Mesenchymal stem cell (in vitro differentiated cells and primary cell): ENCODE measurements around the gene LRAT. TPM values are rescaled to one million over a fixed set of nuclear protein-coding genes. Genes with fewer than 3 reads are reported as not detected.
A peak's percentile ranks its signal among the peaks of the same experiment; 100 is the strongest.

Experiments used
- DNase-seq: peaks from one replicate; pipeline ENCODE4 v3.0.0-alpha.2; 2013
- H2AFZ ChIP-seq: one replicate; pipeline ENCODE4 v1.6.1; 2013; ENCODE audit warnings: low read depth, mild to moderate bottlenecking, control low read depth, inconsistent platforms, low read length, moderate library complexity
- H2AK5ac ChIP-seq: 2 replicates; pipeline ENCODE4 v1.6.1; 2013; ENCODE audit warnings: low read length, moderate library complexity, mild to moderate bottlenecking, inconsistent platforms; ENCODE audit not compliant: severe bottlenecking
- H2BK120ac ChIP-seq: one replicate; pipeline ENCODE4 v1.6.1; 2013; ENCODE audit warnings: low read depth, mild to moderate bottlenecking, inconsistent platforms, low read length, moderate library complexity
- H2BK12ac ChIP-seq, 2 experiments: one replicate each; pipeline ENCODE4 v1.6.1; 2013; ENCODE audit warnings: inconsistent platforms in 2 of 2, low read length in 2 of 2, mild to moderate bottlenecking in 2 of 2, moderate library complexity in 2 of 2, control low read depth in 1 of 2
- H2BK15ac ChIP-seq: one replicate; pipeline ENCODE4 v1.6.1; 2013; ENCODE audit warnings: mild to moderate bottlenecking, low read depth, inconsistent platforms; ENCODE audit not compliant: poor library complexity, severe bottlenecking
- H2BK5ac ChIP-seq: 2 replicates; pipeline ENCODE4 v1.6.1; 2013; ENCODE audit warnings: low read depth, mild to moderate bottlenecking, low read length, control low read depth, inconsistent platforms; ENCODE audit not compliant: poor library complexity, severe bottlenecking
- H3K14ac ChIP-seq, 2 experiments: one replicate each; pipeline ENCODE4 v1.6.1; 2013; ENCODE audit warnings: inconsistent platforms in 2 of 2, low read length in 2 of 2, control low read depth in 1 of 2, mild to moderate bottlenecking in 1 of 2, moderate library complexity in 1 of 2
- H3K18ac ChIP-seq, 2 experiments: one replicate each; pipeline ENCODE4 v1.6.1; 2013; ENCODE audit warnings: inconsistent platforms in 2 of 2, low read length in 2 of 2, control low read depth in 1 of 2, low read depth in 1 of 2, mild to moderate bottlenecking in 1 of 2
- H3K23ac ChIP-seq, 2 experiments: one replicate each; pipeline ENCODE4 v1.6.1; 2013; ENCODE audit warnings: inconsistent platforms in 2 of 2, low read length in 2 of 2, mild to moderate bottlenecking in 2 of 2, moderate library complexity in 2 of 2, control low read depth in 1 of 2
- H3K27ac ChIP-seq: 2 replicates; pipeline ENCODE4 v1.5.1; 2013; ENCODE audit warnings: mild to moderate bottlenecking, moderate library complexity, low read length, control low read depth, inconsistent platforms; ENCODE audit not compliant: poor library complexity, severe bottlenecking
- H3K27me3 ChIP-seq, 2 experiments: 2 replicates each; pipeline versions ENCODE4 v1.6.1 to v1.7.0; 2013; ENCODE audit warnings: low read length in 2 of 2, mild to moderate bottlenecking in 2 of 2, moderate library complexity in 2 of 2, control low read depth in 1 of 2, inconsistent platforms in 1 of 2; ENCODE audit not compliant: control insufficient read depth in 1 of 2, insufficient read depth in 1 of 2
- H3K36me3 ChIP-seq, 2 experiments: 2 replicates each; pipeline versions ENCODE4 v1.6.1 to v1.7.0; 2013; ENCODE audit warnings: low read length in 2 of 2, control low read depth in 1 of 2, inconsistent platforms in 1 of 2, low read depth in 1 of 2, mild to moderate bottlenecking in 1 of 2; ENCODE audit not compliant: insufficient read depth in 2 of 2, control insufficient read depth in 1 of 2
- H3K4ac ChIP-seq, 2 experiments: one replicate each; pipeline ENCODE4 v1.6.1; 2013; ENCODE audit warnings: inconsistent platforms in 2 of 2, low read length in 2 of 2, mild to moderate bottlenecking in 2 of 2, moderate library complexity in 2 of 2, control low read depth in 1 of 2, low read depth in 1 of 2
- H3K4me1 ChIP-seq: 2 replicates; pipeline ENCODE4 v1.6.1; 2013; ENCODE audit warnings: low read depth, low read length, control low read depth; ENCODE audit not compliant: control insufficient read depth, insufficient read depth
- H3K4me2 ChIP-seq: 2 replicates; pipeline ENCODE4 v1.6.1; 2013; ENCODE audit warnings: low read length, mild to moderate bottlenecking, inconsistent platforms; ENCODE audit not compliant: poor library complexity, severe bottlenecking
- H3K4me3 ChIP-seq, 2 experiments: 2 replicates each; pipeline versions ENCODE4 v1.5.1 to v1.7.0; 2013; ENCODE audit warnings: low read length in 2 of 2, mild to moderate bottlenecking in 2 of 2, control low read depth in 1 of 2, low read depth in 1 of 2; ENCODE audit not compliant: insufficient read depth in 1 of 2
- H3K79me1 ChIP-seq: replicated peaks from 2 replicates; pipeline ENCODE4 v1.6.1; 2013; ENCODE audit warnings: mild to moderate bottlenecking, control low read depth, low read length, inconsistent platforms; ENCODE audit not compliant: poor library complexity, severe bottlenecking
- H3K9ac ChIP-seq: 2 replicates; pipeline ENCODE4 v1.7.0; 2013; ENCODE audit warnings: mild to moderate bottlenecking, low read length, moderate library complexity
- H3K9me3 ChIP-seq: 2 replicates; pipeline ENCODE4 v1.7.0; 2013; ENCODE audit warnings: mild to moderate bottlenecking, low read length; ENCODE audit not compliant: control insufficient read depth
- H4K8ac ChIP-seq: one replicate; pipeline ENCODE4 v1.6.1; 2013; ENCODE audit warnings: inconsistent platforms, mild to moderate bottlenecking, low read length, moderate library complexity
- H4K91ac ChIP-seq: one replicate; pipeline ENCODE4 v1.6.1; 2013; ENCODE audit warnings: mild to moderate bottlenecking, low read length, inconsistent platforms
- WGBS: methylation state at CpG from one replicate; pipeline ENCODE4 v1.1.7; 2013; ENCODE audit warnings: mixed read lengths; 5-methylcytosine and 5-hydroxymethylcytosine counted together
- polyA plus RNA-seq, 2 experiments: library from polyadenylated mRNA; stranded (reverse); fragments of 200-250 nt; gene quantifications; one replicate each; pipeline ENCODE4 v1.2.3, GENCODE V29; 2013

Gene LRAT
- not detected for polyA plus RNA-seq (2013, experiment 1 of 2)
- polyA plus RNA-seq (2013, experiment 2 of 2), result not detected

DNA sequence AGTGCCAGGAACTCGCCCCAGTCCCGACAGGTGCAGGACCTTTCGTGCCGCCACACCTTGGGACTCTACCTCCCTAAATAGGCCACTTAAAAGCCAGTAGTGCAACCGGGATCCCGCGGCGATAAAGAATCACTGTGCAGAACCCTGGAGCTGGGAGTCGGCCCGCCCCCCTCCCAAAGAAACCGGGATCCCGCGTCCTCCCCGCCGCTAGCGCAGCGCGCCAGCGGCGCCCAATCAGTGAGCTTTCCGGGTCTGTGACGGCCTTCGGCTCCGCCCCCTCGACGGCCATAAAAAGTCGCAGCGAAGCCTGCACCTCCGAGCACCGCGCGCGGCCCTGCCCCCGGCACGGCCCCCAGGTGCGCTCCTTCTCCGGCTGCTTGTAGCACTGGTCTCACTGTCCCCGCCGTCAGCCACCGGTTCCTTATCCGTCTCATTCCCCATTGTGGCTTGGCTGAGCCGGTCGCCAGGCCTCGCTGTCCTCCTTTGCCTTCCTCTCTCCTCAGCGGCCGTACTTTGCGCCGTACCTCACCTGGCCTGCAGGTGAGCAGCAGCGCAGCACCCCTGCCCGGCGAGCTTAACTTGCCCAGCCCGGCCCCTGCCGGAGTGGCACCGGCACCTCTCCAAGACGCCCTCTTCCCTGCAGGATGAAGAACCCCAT is at the start of gene LRAT:
Gene LRAT (plus strand): TSS at position 318 of the 658 bp plus-strand sequence. CDS start 327 bp downstream, at position 645.
- Histone ChIP-seq H2AK5ac (no peak within 1 kb of the TSS), H3K4me3 (peak within 1 kb of the TSS; percentile 55 to 78), H4K91ac (no peak within 1 kb of the TSS), H3K4ac (no peak within 1 kb of the TSS), H3K14ac (no peak within 1 kb of the TSS), H3K27ac (no peak within 1 kb of the TSS), H3K4me1 (peaks cover 25% of the 10 kb centered on the region), H3K9me3 (no peaks in the 10 kb centered on the region), H3K27me3 (peaks cover 55 to 63% of the 10 kb centered on the region in 2 experiments), H2BK120ac (no peak within 1 kb of the TSS), H2BK15ac (no peak within 1 kb of the TSS), H3K23ac (peak within 1 kb of the TSS in 1 of 2 experiments; percentile 35), H3K9ac (no peak within 1 kb of the TSS), H4K8ac (no peak within 1 kb of the TSS), H3K79me1 (no peaks in the 10 kb centered on the region), H3K36me3 (peaks cover 0 to 3% of the 10 kb centered on the region in 2 experiments), H3K18ac (no peak within 1 kb of the TSS), H3K4me2 (peak within 1 kb of the TSS; percentile 60), H2BK5ac (no peak within 1 kb of the TSS), H2BK12ac (no peak within 1 kb of the TSS), H2AFZ (no peak within 1 kb of the TSS)
- 2% methylated on average over 55 of the region's 55 CpGs for WGBS
- no peak for DNase-seq

DNA sequence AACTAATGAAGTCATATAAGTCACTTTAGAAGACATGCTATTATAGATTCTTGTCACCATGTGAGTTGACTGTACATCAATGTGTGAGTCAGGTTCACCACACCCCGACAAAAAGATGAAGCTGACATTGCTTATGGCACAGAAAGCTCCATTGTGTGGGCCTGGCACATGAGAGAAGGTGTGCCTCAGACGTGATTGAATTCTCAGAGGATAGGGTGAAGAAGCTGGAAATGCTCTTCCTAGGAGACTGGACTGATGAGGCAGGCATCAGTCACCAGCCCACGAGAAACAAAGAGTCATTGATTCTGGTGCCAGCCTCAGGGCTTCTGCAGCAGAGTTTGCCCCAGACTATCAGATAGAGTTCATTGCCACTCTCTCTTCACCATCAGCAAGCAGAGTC is 35.9 kb upstream of the LRAT start:
- no peaks in the 10 kb centered on the region for H3K27me3 ChIP-seq
- whole genome bisulfite sequencing, result 52% methylated on average over 2 of the region's 3 CpGs
- H3K36me3 ChIP-seq, result no peaks in the 10 kb centered on the region
- H3K4ac ChIP-seq, result no peak overlapping the region
- no peak overlapping the region for H2BK5ac ChIP-seq
- no peaks in the 10 kb centered on the region for H3K4me1 ChIP-seq
- H2BK120ac ChIP-seq, result no peak overlapping the region
- H2BK12ac ChIP-seq, result no peak overlapping the region
- no peak overlapping the region for H3K23ac ChIP-seq
- no peak overlapping the region for H4K91ac ChIP-seq
- H3K18ac ChIP-seq, result no peak overlapping the region
- H2BK15ac ChIP-seq, result no peak overlapping the region
- no peak for DNase-seq
- H2AK5ac ChIP-seq, result no peak overlapping the region
- H3K27ac ChIP-seq, result no peak overlapping the region
- no peak overlapping the region for H3K4me3 ChIP-seq
- H3K79me1 ChIP-seq, result no peaks in the 10 kb centered on the region
- no peak overlapping the region for H3K4me2 ChIP-seq
- no peak overlapping the region for H2AFZ ChIP-seq
- no peak overlapping the region for H3K9ac ChIP-seq
- no peak overlapping the region for H3K14ac ChIP-seq
- H4K8ac ChIP-seq, result no peak overlapping the region
- no peaks in the 10 kb centered on the region for H3K9me3 ChIP-seq

DNA sequence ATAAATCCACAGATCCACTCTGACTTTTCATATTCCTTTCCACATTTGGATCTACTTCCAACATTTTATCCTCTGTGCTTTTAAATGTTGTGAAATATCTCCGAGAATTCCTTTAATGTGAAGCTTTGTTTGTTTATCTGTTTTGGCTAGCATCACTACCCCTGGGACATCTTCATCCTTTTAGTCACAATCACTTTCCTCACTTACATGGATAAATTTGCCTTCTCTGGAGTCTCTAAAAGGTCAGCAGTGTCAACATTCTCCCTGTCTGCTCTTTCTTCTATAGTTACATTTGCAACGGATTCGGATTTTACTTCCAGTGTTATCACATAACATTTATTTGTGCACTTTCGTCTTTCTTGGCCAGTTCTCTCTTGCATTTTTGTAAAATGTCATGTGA is 34.2 kb upstream of the LRAT start:
- Histone ChIP-seq H4K8ac (no peak overlapping the region), H2BK120ac (no peak overlapping the region), H3K4me3 (no peak overlapping the region), H2BK5ac (no peak overlapping the region), H3K9me3 (no peaks in the 10 kb centered on the region), H2AK5ac (no peak overlapping the region), H3K27ac (no peak overlapping the region), H3K4me2 (no peak overlapping the region), H2AFZ (no peak overlapping the region), H3K23ac (no peak overlapping the region), H3K4ac (no peak overlapping the region), H3K18ac (no peak overlapping the region), H3K9ac (peak overlapping the region; percentile 5), H2BK15ac (no peak overlapping the region), H3K27me3 (no peaks in the 10 kb centered on the region), H2BK12ac (no peak overlapping the region), H3K4me1 (no peaks in the 10 kb centered on the region), H3K79me1 (no peaks in the 10 kb centered on the region), H3K36me3 (no peaks in the 10 kb centered on the region), H3K14ac (no peak overlapping the region), H4K91ac (no peak overlapping the region)
- WGBS, result 80% methylated on average over 3 of the region's 4 CpGs
- no peak for DNase-seq

DNA sequence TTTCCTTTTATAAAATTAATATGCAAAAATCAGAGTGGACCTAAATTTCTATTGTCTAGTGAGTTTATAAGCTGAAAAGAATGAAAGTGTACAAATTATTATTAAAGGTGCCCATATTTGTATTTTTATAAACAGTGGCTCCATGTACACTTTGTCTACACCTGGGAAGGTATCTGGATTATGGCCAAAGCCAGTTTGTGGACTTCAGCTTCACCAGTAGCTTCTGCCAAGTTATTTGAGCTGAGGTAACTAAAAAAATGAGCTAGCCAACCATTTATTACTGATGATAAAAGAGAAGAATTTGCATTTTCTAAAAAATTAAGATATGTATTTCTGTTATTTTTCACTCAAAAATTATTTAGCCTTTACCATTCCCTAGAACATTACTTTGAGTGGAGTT is 32.3 kb upstream of the LRAT start:
- Histone ChIP-seq H3K4me3 (no peak overlapping the region), H3K27me3 (no peaks in the 10 kb centered on the region), H2AK5ac (no peak overlapping the region), H3K79me1 (no peaks in the 10 kb centered on the region), H2BK12ac (no peak overlapping the region), H3K14ac (no peak overlapping the region), H2BK120ac (no peak overlapping the region), H3K36me3 (no peaks in the 10 kb centered on the region), H3K4ac (no peak overlapping the region), H4K8ac (no peak overlapping the region), H3K18ac (no peak overlapping the region), H2BK5ac (no peak overlapping the region), H3K9ac (no peak overlapping the region), H3K4me2 (no peak overlapping the region), H2BK15ac (no peak overlapping the region), H3K23ac (no peak overlapping the region), H2AFZ (no peak overlapping the region), H3K9me3 (no peaks in the 10 kb centered on the region), H3K27ac (no peak overlapping the region), H4K91ac (no peak overlapping the region), H3K4me1 (no peaks in the 10 kb centered on the region)
- DNase-seq, result no peak
